H54 (cell line): ENCODE measurements around the gene C1QTNF3.
"Not testable (repeated sequence)": the region's sequence is repeated elsewhere in the genome, so short reads cannot be mapped to it uniquely, and the experiment has no call there.

Source experiments
- DNase-seq: peaks from one replicate; pipeline ENCODE4 v3.0.0; 2011; ENCODE audit warnings: low spot score, mixed read lengths; ENCODE audit not compliant: insufficient read length
- FAIRE-seq: peaks from 3 replicates; lab custom pipeline; 2011; peaks lifted over from hg19 to GRCh38; lab: Jason Lieb, UNC
- POLR2A ChIP-seq: IDR thresholded peaks from 2 replicates; pipeline ENCODE4 v1.6.1; 2011; ENCODE audit warnings: low read depth, mild to moderate bottlenecking, low read length

C1QTNF3 gene

GRCh38 chr5:34043099-34043876 lies at the start of gene C1QTNF3:
Gene C1QTNF3, minus strand, starts transcription at chr5:34043213. Its CDS starts 88 bp downstream, at chr5:34043125.
- DNase-seq (no peak), FAIRE-seq (no peak)
- TF ChIP-seq POLR2A: no peak

GRCh38 chr5:34091039-34091438 lies 48.0 kb upstream of the C1QTNF3 start:
- not testable (repeated sequence) for DNase-seq
- peak; percentile 27 for FAIRE-seq

- FAIRE-seq: peak; percentile 96
- not testable (repeated sequence) for DNase-seq
Observed at GRCh38 chr5:34089802-34090201, 46.8 kb upstream of the C1QTNF3 start.

GRCh38 chr5:34087728-34088127 lies 44.7 kb upstream of the C1QTNF3 start:
- not testable (repeated sequence) for DNase-seq
- peak; percentile 88 for FAIRE-seq

- FAIRE-seq: peak; percentile 98
- not testable (repeated sequence) for DNase-seq
Observed at GRCh38 chr5:34083898-34084297, 40.9 kb upstream of the C1QTNF3 start.

- DNase-seq: not testable (repeated sequence)
- FAIRE-seq: peak; percentile 66
Observed at GRCh38 chr5:34079505-34079904, 36.5 kb upstream of the C1QTNF3 start.

GRCh38 chr5:34077636-34078035 lies 34.6 kb upstream of the C1QTNF3 start:
- not testable (repeated sequence) for DNase-seq
- peak; percentile 86 for FAIRE-seq

- peak; percentile 87 for FAIRE-seq
- DNase-seq: not testable (repeated sequence)
Observed at GRCh38 chr5:34076719-34077364, 33.8 kb upstream of the C1QTNF3 start.

GRCh38 chr5:34074472-34074871 lies 31.5 kb upstream of the C1QTNF3 start:
- FAIRE-seq, DNase-seq: not testable (repeated sequence)

- FAIRE-seq: peak; percentile 99
- not testable (repeated sequence) for DNase-seq
Observed at GRCh38 chr5:34074071-34074470, 31.1 kb upstream of the C1QTNF3 start.

GRCh38 chr5:34070626-34071025 lies 27.6 kb upstream of the C1QTNF3 start:
- not testable (repeated sequence) for DNase-seq
- FAIRE-seq: peak; percentile 95

- no peak for DNase-seq
- no peak for FAIRE-seq
- no peak for TF ChIP-seq POLR2A
Observed at GRCh38 chr5:34064656-34065055, 21.6 kb upstream of the C1QTNF3 start.

- DNase-seq (no peak), FAIRE-seq (no peak)
- TF ChIP-seq POLR2A: no peak
Observed at GRCh38 chr5:34062419-34062818, 19.4 kb upstream of the C1QTNF3 start.

- DNase-seq (no peak), FAIRE-seq (no peak)
- TF ChIP-seq POLR2A: no peak
Observed at GRCh38 chr5:34061993-34062392, 19.0 kb upstream of the C1QTNF3 start.

- TF ChIP-seq POLR2A: no peak
- no peak for DNase-seq
- no peak for FAIRE-seq
Observed at GRCh38 chr5:34059977-34060376, 17.0 kb upstream of the C1QTNF3 start.
